Right lobe of liver (tissue), 6 donors: ENCODE measurements around the gene RAB8A. TPM values are rescaled to one million over a fixed set of nuclear protein-coding genes. Genes with fewer than 3 reads are reported as not detected.

Experiments used
- ATAC-seq, 4 donors: fragments of 200-7000 bp; cut with Tn5 transposase; one replicate each; pipeline ENCODE4 v1.9.1; 2020; ENCODE audit warnings: mild to moderate bottlenecking in 4 of 4, moderate library complexity in 4 of 4
- DNase-seq, 3 donors: peaks; one replicate each; pipeline ENCODE4 v3.0.0-alpha.2; 2020
- H3K27ac ChIP-seq, 3 donors: fragments of 200-600 bp; one replicate each; pipeline ENCODE4 v1.8.0; 2022
- H3K27me3 ChIP-seq, 2 donors: fragments of 200-600 bp; one replicate each; pipeline ENCODE4 v1.8.0; 2022
- H3K36me3 ChIP-seq, 4 donors: fragments of 200-600 bp; sonication (generic) in 1 of 4; one replicate each; pipeline versions ENCODE4 v1.5.1 to v1.8.0; 2017 to 2022; ENCODE audit warnings: control low read depth in 1 of 4
- H3K4me1 ChIP-seq, 4 donors: fragments of 200-600 bp; sonication (generic) in 1 of 4; one replicate each; pipeline versions ENCODE4 v1.5.1 to v1.8.0; 2017 to 2022; ENCODE audit warnings: control low read depth in 1 of 4
- H3K4me3 ChIP-seq, 3 donors: fragments of 200-600 bp; one replicate each; pipeline ENCODE4 v1.8.0; 2022
- H3K9me3 ChIP-seq, 4 donors: fragments of 200-600 bp; sonication (generic) in 1 of 4; one replicate each; pipeline versions ENCODE4 v1.5.1 to v1.8.0; 2017 to 2022; ENCODE audit warnings: control low read depth in 1 of 4
- POLR2A ChIP-seq: fragments of 450-650 bp; IDR thresholded peaks from one replicate; pipeline ENCODE4 v1.6.1; 2017; ENCODE audit warnings: antibody characterized with exemption, mild to moderate bottlenecking
- WGBS: methylation state at CpG from one replicate; pipeline ENCODE4 v1.1.6; 2018; ENCODE audit warnings: low coverage, low lambda C conversion rate; ENCODE audit not compliant: insufficient coverage; ENCODE audit errors: missing lambda C conversion rate; 5-methylcytosine and 5-hydroxymethylcytosine counted together
- intact Hi-C, 2 donors: fragments of 100-400 bp; cut with DNase I; formaldehyde crosslinking; loops; one replicate each; pipeline versions ENCODE4 v1.11.2 to v1.14.1; 2022
- total RNA-seq, 6 experiments: library from RNA; depleted of rRNA in 2 of 6; stranded (reverse); fragments of >200 nt in 2 of 6; fragmentation: NEBNext Ultra II Directional in 3 of 6; extraction: Animal tissue kit (Norgen Biotek cat#: 25700) in 3 of 6; gene quantifications; one replicate each; pipeline versions ENCODE4 v1.1.0 to v1.2.4, GENCODE V29; 2016 to 2023
- TF ChIP-seq, protein P1 (sequence below), 4 donors: fragments of 200-600 bp in 3 of 4; fragments of 450-650 bp in 1 of 4; IDR thresholded peaks; one replicate each; pipeline versions ENCODE4 v1.5.1 to v1.8.0; 2016 to 2022; ENCODE audit warnings: antibody characterized with exemption in 4 of 4, mild to moderate bottlenecking in 2 of 4
- donor health status: DM: no; HTN: yes; CAD: no.
- donor health status: DM: no; HTN: no; CAD: no.
- donor health status: DM: no; HTN: no; CAD: no.
- donor health status: DM: no; HTN: yes; CAD: no.
- donor health status: DM: no; HTN: yes; CAD: no.

Gene RAB8A
- total RNA-seq, 6 experiments from 2014 or later = 59.5 to 88.4 (median 72.5) TPM

DNA sequence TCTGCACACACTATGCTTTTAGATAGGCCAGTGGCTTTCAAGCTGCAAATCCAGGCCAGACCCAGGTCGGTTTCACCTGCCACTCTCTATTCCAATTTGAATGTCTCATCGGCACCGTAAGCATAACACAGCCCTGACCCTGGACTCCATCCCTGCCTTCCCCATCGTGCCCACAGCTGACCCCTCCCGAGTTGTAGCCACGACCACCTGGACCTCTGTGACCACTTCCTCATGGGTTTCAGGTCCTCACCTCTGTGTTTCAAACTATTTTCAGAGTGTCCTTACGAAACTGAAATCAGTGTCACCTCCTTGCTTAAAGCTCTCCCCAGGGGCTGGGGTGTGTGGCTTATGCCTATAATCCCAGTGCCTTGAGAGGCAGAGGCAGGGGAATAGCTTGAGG, 22.8 kb downstream of the RAB8A start:
- peak in 1 of 4 donors; percentile 20 for ATAC-seq

DNA sequence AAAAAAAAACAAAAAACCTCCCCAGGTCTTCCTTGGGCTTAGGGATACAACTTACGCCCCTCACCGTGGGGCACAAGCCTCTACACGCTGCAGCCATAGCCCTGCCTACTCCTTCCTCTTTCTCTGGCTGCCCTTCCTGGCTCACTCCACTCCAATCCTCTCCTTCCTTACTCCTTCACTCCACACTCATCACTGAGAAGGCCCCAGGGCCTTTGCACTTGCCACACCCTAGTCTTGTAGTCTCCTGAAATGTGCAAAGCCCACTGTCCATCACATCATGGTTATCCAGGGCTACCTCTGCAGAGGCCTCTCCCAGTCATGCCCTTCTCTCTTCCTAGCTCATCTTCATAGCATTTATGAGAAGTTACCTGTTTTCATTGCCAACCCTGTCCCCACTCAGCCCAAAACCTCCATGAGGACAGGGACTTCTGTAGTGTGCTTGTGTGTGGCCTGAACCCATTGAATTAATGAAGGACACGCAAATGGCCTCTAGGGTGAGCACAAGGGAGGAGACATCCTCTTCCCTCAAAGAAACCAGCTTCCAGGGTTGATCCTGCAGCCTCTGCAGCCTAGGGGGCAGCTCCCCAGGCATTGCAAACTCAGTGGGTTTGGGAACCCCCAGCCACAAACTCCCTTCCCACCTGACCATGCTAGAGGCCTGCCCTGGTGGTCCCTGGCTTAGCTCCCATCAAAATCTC, 23.9 kb downstream of the RAB8A start:
- Histone ChIP-seq H3K4me3 (no peak overlapping the region), H3K36me3 (peaks cover 0 to 17% (median 12%) of the 10 kb centered on the region in 4 donors), H3K9me3 (no peaks in the 10 kb centered on the region), H3K27me3 (no peaks in the 10 kb centered on the region), H3K27ac (no peak overlapping the region), H3K4me1 (no peaks in the 10 kb centered on the region)
- ATAC-seq (peak in 1 of 4 donors; percentile 27), DNase-seq (no peak)
- intact Hi-C loops = no loop called here
- TF ChIP-seq, protein P1, sequence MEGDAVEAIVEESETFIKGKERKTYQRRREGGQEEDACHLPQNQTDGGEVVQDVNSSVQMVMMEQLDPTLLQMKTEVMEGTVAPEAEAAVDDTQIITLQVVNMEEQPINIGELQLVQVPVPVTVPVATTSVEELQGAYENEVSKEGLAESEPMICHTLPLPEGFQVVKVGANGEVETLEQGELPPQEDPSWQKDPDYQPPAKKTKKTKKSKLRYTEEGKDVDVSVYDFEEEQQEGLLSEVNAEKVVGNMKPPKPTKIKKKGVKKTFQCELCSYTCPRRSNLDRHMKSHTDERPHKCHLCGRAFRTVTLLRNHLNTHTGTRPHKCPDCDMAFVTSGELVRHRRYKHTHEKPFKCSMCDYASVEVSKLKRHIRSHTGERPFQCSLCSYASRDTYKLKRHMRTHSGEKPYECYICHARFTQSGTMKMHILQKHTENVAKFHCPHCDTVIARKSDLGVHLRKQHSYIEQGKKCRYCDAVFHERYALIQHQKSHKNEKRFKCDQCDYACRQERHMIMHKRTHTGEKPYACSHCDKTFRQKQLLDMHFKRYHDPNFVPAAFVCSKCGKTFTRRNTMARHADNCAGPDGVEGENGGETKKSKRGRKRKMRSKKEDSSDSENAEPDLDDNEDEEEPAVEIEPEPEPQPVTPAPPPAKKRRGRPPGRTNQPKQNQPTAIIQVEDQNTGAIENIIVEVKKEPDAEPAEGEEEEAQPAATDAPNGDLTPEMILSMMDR (IDR thresholded peaks at IDR 0.05) = no peak
- no peak for TF ChIP-seq POLR2A
- WGBS = 66% methylated on average over 4 of the region's 4 CpGs

More for the DNA sequence above, 22.8 kb downstream of the RAB8A start:
- Histone ChIP-seq H3K9me3 (no peaks in the 10 kb centered on the region), H3K27me3 (no peaks in the 10 kb centered on the region), H3K36me3 (peaks cover 0 to 23% (median 12%) of the 10 kb centered on the region in 4 donors), H3K4me1 (no peaks in the 10 kb centered on the region), H3K4me3 (no peak overlapping the region), H3K27ac (no peak overlapping the region)
- DNase-seq = no peak
- TF ChIP-seq POLR2A = no peak
- TF ChIP-seq, protein P1 (IDR thresholded peaks at IDR 0.05) = no peak
- 67% methylated on average over 7 of the region's 7 CpGs for WGBS
- intact Hi-C loops = no loop called here

DNA sequence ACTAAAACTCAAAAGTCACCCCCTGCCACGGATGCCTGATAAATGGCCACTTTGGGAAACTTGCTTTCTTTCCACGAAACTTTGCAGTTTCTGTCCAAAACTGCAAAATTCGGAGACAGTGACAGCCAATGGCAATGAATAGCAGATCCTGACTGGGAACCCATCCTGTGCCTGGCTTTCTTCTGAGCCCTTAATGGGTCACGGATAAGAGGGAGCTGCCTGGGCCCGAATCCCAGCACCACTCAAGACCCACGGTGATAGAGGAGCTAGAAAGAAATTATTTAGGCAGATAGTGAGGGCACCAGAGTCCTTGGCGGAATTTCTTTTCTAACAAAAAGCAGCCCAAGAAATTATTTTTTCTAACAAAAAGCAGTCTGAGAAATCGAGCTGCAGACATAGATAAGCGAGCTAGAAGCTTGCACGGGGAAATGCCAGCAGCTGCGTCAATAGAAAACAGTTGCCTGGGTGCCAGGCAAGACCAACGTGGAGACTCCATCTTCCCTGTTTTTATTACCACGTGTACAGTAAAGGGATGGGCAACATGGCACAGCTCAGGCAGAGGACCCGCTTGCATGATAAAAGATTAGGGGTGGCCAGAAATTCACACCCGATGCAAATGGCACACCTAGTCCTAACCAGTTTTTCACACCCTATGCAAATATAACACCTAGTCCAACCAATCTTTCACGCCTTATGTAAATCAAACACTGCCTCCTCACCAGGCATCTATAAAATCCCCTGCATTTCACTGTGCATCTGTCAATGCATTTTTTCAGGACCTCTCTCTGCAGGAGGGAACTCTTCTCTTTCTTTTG, 24.7 kb downstream of the RAB8A start:
- DNase-seq (no peak), ATAC-seq (no peak)
- intact Hi-C loops = no loop called here
- WGBS = 50% methylated on average over 12 of the region's 16 CpGs
- Histone ChIP-seq H3K9me3 (no peaks in the 10 kb centered on the region), H3K27ac (no peak overlapping the region), H3K4me3 (no peak overlapping the region), H3K36me3 (peaks cover 0 to 16% (median 12%) of the 10 kb centered on the region in 4 donors), H3K4me1 (no peaks in the 10 kb centered on the region), H3K27me3 (no peaks in the 10 kb centered on the region)
- TF ChIP-seq, protein P1 (IDR thresholded peaks at IDR 0.05) = no peak
- TF ChIP-seq POLR2A = no peak

DNA sequence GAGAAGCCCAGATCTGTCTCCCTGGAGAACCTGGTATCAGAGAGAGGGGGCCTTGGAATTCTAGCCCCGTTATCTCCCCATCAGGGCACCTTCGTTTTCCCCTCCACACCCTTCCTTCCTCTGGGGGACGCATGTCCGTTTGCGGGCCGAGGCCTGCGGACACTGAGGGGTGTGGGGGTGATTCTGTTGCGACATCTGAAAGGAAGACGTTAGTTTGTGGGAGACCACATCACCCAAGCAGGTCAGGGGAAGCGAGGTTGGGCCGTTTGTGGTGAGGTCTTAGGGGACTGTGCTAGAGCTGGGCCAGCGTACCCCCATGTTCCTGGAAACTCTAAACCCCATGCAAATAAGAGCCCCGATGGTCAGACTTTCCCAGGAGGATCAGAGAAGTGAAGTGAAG, 28.1 kb downstream of the RAB8A start:
- Histone ChIP-seq H3K27me3 (no peaks in the 10 kb centered on the region), H3K27ac (no peak overlapping the region), H3K4me3 (no peak overlapping the region), H3K36me3 (no peaks in the 10 kb centered on the region), H3K4me1 (no peaks in the 10 kb centered on the region), H3K9me3 (no peaks in the 10 kb centered on the region)
- 51% methylated on average over 13 of the region's 13 CpGs for WGBS
- no peak for DNase-seq
- TF ChIP-seq, protein P1 (IDR thresholded peaks at IDR 0.05) = no peak
- TF ChIP-seq POLR2A = no peak
- ATAC-seq = peak in 2 of 4 donors; percentile 4 to 15
- intact Hi-C loops = no loop called here
